Neural cell (in vitro differentiated cells): ENCODE measurements around the gene B4GALNT3. TPM values are rescaled to one million over a fixed set of nuclear protein-coding genes. Genes with fewer than 3 reads are reported as not detected.

Source experiments
- H2AFZ ChIP-seq: fragments of 200-600, 300-800 bp; sonication (generic), shearing (Covaris generic); 2 replicates; pipeline ENCODE4 v1.6.0; 2014; ENCODE audit warnings: low read depth, mild to moderate bottlenecking, antibody characterized with exemption, low read length, moderate library complexity
- H3F3A ChIP-seq: fragments of 200-600 bp; shearing (Covaris generic); 2 replicates; pipeline ENCODE4 v1.6.1; 2016; ENCODE audit warnings: mild to moderate bottlenecking, moderate library complexity, mixed read lengths, antibody characterized with exemption, low read length; ENCODE audit not compliant: insufficient read depth, poor library complexity, severe bottlenecking
- H3K27ac ChIP-seq: fragments of 200-600, 300-800 bp; sonication (generic), shearing (Covaris generic); 2 replicates; pipeline ENCODE4 v1.5.1; 2014; ENCODE audit warnings: mild to moderate bottlenecking, low read length, moderate library complexity
- H3K27me3 ChIP-seq: fragments of 300-800, 200-600 bp; sonication (generic), shearing (Covaris generic); 2 replicates; pipeline ENCODE4 v1.6.0; 2014; ENCODE audit warnings: mild to moderate bottlenecking, low read depth, low read length, moderate library complexity; ENCODE audit not compliant: insufficient read depth
- H3K36me3 ChIP-seq: fragments of 300-800, 200-600 bp; sonication (generic), shearing (Covaris generic); 2 replicates; pipeline ENCODE4 v1.5.1; 2014; ENCODE audit warnings: mild to moderate bottlenecking, antibody characterized with exemption, low read length, moderate library complexity; ENCODE audit not compliant: insufficient read depth
- H3K4me2 ChIP-seq: fragments of 300-800, 200-600 bp; sonication (generic), shearing (Covaris generic); 2 replicates; pipeline ENCODE4 v1.6.0; 2014; ENCODE audit warnings: mild to moderate bottlenecking, low read length
- H3K4me3 ChIP-seq: fragments of 300-800, 200-600 bp; sonication (generic), shearing (Covaris generic); 2 replicates; pipeline ENCODE4 v1.5.1; 2014; ENCODE audit warnings: mild to moderate bottlenecking, low read length, moderate library complexity
- H3K79me2 ChIP-seq: fragments of 200-600 bp; shearing (Covaris generic); replicated peaks from 2 replicates; pipeline ENCODE4 v1.6.0; 2014; ENCODE audit warnings: mild to moderate bottlenecking, low read length, moderate library complexity; ENCODE audit not compliant: insufficient read depth
- H3K9ac ChIP-seq: fragments of 300-800, 200-600 bp; sonication (generic), shearing (Covaris generic); 2 replicates; pipeline ENCODE4 v1.6.1; 2016; ENCODE audit warnings: mild to moderate bottlenecking, low read length, mixed read lengths
- H3K9me2 ChIP-seq: fragments of 200-600 bp; shearing (Covaris generic); 2 replicates; pipeline ENCODE4 v1.6.1; 2016; ENCODE audit warnings: mild to moderate bottlenecking, low read length, mixed read lengths; ENCODE audit not compliant: insufficient read depth
- H3K9me3 ChIP-seq: fragments of 200-600, 300-800 bp; sonication (generic), shearing (Covaris generic); 2 replicates; pipeline ENCODE4 v1.6.1; 2016; ENCODE audit warnings: mild to moderate bottlenecking, mixed run types, low read length, moderate library complexity, mixed read lengths
- H4K20me1 ChIP-seq: fragments of 200-600 bp; shearing (Covaris generic); 2 replicates; pipeline ENCODE4 v1.6.1; 2016; ENCODE audit warnings: mild to moderate bottlenecking, mixed run types; ENCODE audit not compliant: insufficient read depth
- CTCF ChIP-seq: fragments of 450-650 bp; IDR thresholded peaks from 2 replicates; pipeline ENCODE4 v1.5.1; 2014; ENCODE audit warnings: antibody characterized with exemption, mild to moderate bottlenecking, moderate library complexity; ENCODE audit not compliant: poor library complexity, severe bottlenecking
- EP300 ChIP-seq: fragments of 450-650 bp; conservative IDR thresholded peaks from 2 replicates; pipeline ENCODE4 v1.6.1; 2014; ENCODE audit warnings: antibody characterized with exemption, mild to moderate bottlenecking, moderate library complexity; ENCODE audit not compliant: poor library complexity, severe bottlenecking
- EZH2 ChIP-seq: fragments of 200-600, 300-800 bp; shearing (Covaris generic), sonication (generic); IDR thresholded peaks from 2 replicates; pipeline ENCODE4 v1.6.1; 2014; ENCODE audit warnings: antibody characterized with exemption, low read length, borderline replicate concordance, mild to moderate bottlenecking; ENCODE audit not compliant: insufficient read depth, poor library complexity, severe bottlenecking
- MXI1 ChIP-seq: fragments of 450-650 bp; conservative IDR thresholded peaks from 2 replicates; pipeline ENCODE4 v1.6.1; 2014; ENCODE audit warnings: antibody characterized with exemption, mild to moderate bottlenecking; ENCODE audit not compliant: poor library complexity, severe bottlenecking
- POLR2AphosphoS5 ChIP-seq: IDR thresholded peaks from 2 replicates; pipeline ENCODE4 v1.6.1; 2012
- RAD21 ChIP-seq: fragments of 450-650 bp; conservative IDR thresholded peaks from 2 replicates; pipeline ENCODE4 v1.6.1; 2014; ENCODE audit warnings: antibody characterized with exemption, mild to moderate bottlenecking, moderate library complexity
- SMC3 ChIP-seq: fragments of 450-650 bp; conservative IDR thresholded peaks from 2 replicates; pipeline ENCODE4 v1.6.1; 2014; ENCODE audit warnings: antibody characterized with exemption, mild to moderate bottlenecking, moderate library complexity; ENCODE audit not compliant: poor library complexity
- TAF1 ChIP-seq: IDR thresholded peaks from 2 replicates; pipeline ENCODE4 v1.6.1; 2012; ENCODE audit warnings: low read depth
- polyA plus RNA-seq: library from polyadenylated mRNA; depleted of rRNA; stranded (reverse); fragments of >200 nt; gene quantifications from 2 replicates; pipeline ENCODE4 v1.2.3, GENCODE V29; 2014
- TF ChIP-seq, protein P1 (sequence below): IDR thresholded peaks from 2 replicates; pipeline ENCODE4 v1.6.1; 2012; ENCODE audit warnings: borderline replicate concordance

The B4GALNT3 gene
- polyA plus RNA-seq, 1 donor from 2014 or later: 6.7 TPM

GRCh38 chr12:583251-583869 is 123.6 kb downstream of the B4GALNT3 start:
- TF ChIP-seq TAF1 (no peak), SMC3 (no peak), EP300 (no peak), EZH2 (no peak), RAD21 (no peak), POLR2AphosphoS5 (no peak), MXI1 (no peak), CTCF (no peak)
- TF ChIP-seq, protein P1, sequence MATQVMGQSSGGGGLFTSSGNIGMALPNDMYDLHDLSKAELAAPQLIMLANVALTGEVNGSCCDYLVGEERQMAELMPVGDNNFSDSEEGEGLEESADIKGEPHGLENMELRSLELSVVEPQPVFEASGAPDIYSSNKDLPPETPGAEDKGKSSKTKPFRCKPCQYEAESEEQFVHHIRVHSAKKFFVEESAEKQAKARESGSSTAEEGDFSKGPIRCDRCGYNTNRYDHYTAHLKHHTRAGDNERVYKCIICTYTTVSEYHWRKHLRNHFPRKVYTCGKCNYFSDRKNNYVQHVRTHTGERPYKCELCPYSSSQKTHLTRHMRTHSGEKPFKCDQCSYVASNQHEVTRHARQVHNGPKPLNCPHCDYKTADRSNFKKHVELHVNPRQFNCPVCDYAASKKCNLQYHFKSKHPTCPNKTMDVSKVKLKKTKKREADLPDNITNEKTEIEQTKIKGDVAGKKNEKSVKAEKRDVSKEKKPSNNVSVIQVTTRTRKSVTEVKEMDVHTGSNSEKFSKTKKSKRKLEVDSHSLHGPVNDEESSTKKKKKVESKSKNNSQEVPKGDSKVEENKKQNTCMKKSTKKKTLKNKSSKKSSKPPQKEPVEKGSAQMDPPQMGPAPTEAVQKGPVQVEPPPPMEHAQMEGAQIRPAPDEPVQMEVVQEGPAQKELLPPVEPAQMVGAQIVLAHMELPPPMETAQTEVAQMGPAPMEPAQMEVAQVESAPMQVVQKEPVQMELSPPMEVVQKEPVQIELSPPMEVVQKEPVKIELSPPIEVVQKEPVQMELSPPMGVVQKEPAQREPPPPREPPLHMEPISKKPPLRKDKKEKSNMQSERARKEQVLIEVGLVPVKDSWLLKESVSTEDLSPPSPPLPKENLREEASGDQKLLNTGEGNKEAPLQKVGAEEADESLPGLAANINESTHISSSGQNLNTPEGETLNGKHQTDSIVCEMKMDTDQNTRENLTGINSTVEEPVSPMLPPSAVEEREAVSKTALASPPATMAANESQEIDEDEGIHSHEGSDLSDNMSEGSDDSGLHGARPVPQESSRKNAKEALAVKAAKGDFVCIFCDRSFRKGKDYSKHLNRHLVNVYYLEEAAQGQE: no peak
- H3K27ac ChIP-seq: no peak overlapping the region
- no peak overlapping the region for H3K4me3 ChIP-seq

GRCh38 chr12:585062-586061 is 125.6 kb downstream of the B4GALNT3 start:
- no peaks in the 10 kb centered on the region for H3K9me2 ChIP-seq
- H2AFZ ChIP-seq: no peak overlapping the region
- no peaks in the 10 kb centered on the region for H3F3A ChIP-seq
- H4K20me1 ChIP-seq: no peaks in the 10 kb centered on the region
- H3K4me3 ChIP-seq: no peak overlapping the region
- no peaks in the 10 kb centered on the region for H3K27me3 ChIP-seq
- no peaks in the 10 kb centered on the region for H3K36me3 ChIP-seq
- TF ChIP-seq RAD21: no peak
- no peak for TF ChIP-seq CTCF
- no peak for TF ChIP-seq SMC3
- no peak for TF ChIP-seq EP300
- no peak for TF ChIP-seq MXI1
- TF ChIP-seq POLR2AphosphoS5: no peak
- TF ChIP-seq TAF1: no peak
- TF ChIP-seq, protein P1: no peak
- TF ChIP-seq EZH2: no peak
- no peaks in the 10 kb centered on the region for H3K9me3 ChIP-seq
- H3K4me2 ChIP-seq: no peak overlapping the region
- H3K27ac ChIP-seq: no peak overlapping the region
- no peak overlapping the region for H3K9ac ChIP-seq
- no peaks in the 10 kb centered on the region for H3K79me2 ChIP-seq

More at GRCh38 chr12:583251-583869, 123.6 kb downstream of the B4GALNT3 start:
- H3F3A ChIP-seq: no peaks in the 10 kb centered on the region
- no peaks in the 10 kb centered on the region for H3K79me2 ChIP-seq
- H3K9ac ChIP-seq: no peak overlapping the region
- H3K9me2 ChIP-seq: no peaks in the 10 kb centered on the region
- no peaks in the 10 kb centered on the region for H4K20me1 ChIP-seq
- no peaks in the 10 kb centered on the region for H3K27me3 ChIP-seq
- H2AFZ ChIP-seq: no peak overlapping the region
- no peak overlapping the region for H3K4me2 ChIP-seq
- no peaks in the 10 kb centered on the region for H3K36me3 ChIP-seq
- H3K9me3 ChIP-seq: no peaks in the 10 kb centered on the region
